ENCODE results near the gene PCDHA5. TPM values are rescaled to one million over a fixed set of nuclear protein-coding genes. Genes with fewer than 3 reads are reported as not detected.
"Not testable (repeated sequence)": the region's sequence is repeated elsewhere in the genome, so short reads cannot be mapped to it uniquely, and the experiment has no call there.

Gene PCDHA5
- polyA plus RNA-seq, 1 donor from 2014 or later: 1.4 TPM

DNA sequence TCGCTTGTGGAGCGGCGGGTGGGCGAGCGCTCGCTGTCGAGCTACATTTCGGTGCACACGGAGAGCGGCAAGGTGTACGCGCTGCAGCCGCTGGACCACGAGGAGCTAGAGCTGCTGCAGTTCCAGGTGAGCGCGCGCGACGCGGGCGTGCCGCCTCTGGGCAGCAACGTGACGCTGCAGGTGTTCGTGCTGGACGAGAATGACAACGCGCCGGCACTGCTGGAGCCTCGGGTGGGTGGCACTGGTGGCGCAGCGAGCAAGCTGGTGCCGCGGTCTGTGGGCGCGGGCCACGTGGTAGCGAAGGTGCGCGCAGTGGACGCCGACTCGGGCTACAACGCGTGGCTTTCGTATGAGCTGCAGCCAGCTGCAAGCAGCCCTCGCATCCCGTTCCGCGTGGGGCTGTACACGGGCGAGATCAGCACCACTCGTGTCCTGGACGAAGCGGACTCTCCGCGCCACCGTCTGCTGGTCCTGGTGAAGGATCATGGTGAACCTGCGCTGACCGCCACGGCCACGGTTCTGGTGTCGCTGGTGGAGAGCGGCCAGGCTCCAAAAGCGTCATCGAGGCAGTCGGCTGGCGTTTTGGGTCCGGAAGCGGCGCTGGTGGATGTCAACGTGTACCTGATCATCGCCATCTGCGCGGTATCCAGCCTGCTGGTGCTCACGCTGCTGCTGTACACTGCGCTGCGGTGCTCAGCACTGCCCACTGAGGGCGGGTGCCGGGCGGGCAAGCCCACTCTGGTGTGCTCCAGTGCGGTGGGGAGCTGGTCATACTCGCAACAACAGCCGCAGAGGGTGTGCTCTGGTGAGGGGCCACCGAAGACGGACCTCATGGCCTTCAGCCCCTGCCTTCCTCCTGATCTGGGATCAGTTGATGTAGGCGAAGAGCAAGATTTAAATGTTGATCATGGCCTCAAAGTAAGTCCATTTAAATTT is 21.7 kb downstream of the PCDHA5 start:
- Histone ChIP-seq H2AFZ (ENCODE audit: low read depth, low read length) (no peak overlapping the region), H3K4me2 (ENCODE audit: low read length) (no peak overlapping the region), H3K36me3 (ENCODE audit: insufficient read depth, low read length) (peaks cover 11% of the 10 kb centered on the region), H4K20me1 (ENCODE audit: insufficient read depth) (no peaks in the 10 kb centered on the region), H3K4me3 (ENCODE audit: low read length) (no peak overlapping the region), H3K27ac (ENCODE audit: low read length) (no peak overlapping the region), H3F3A (ENCODE audit: insufficient read depth, low read length, poor library complexity, severe bottlenecking) (no peaks in the 10 kb centered on the region), H3K9me2 (ENCODE audit: insufficient read depth, low read length) (no peaks in the 10 kb centered on the region), H3K9me3 (ENCODE audit: low read length) (peaks cover 7% of the 10 kb centered on the region), H3K9ac (ENCODE audit: low read length) (no peak overlapping the region), H3K27me3 (ENCODE audit: insufficient read depth, low read depth, low read length) (no peaks in the 10 kb centered on the region), H3K79me2 (replicated peaks; ENCODE audit: insufficient read depth, low read length) (peaks cover 14% of the 10 kb centered on the region)
- TF ChIP-seq RAD21 (conservative IDR thresholded peaks at IDR 0.05) (no peak), MXI1 (conservative IDR thresholded peaks at IDR 0.05; ENCODE audit: poor library complexity, severe bottlenecking) (no peak), TAF1 (IDR thresholded peaks at IDR 0.05; ENCODE audit: low read depth) (no peak)

DNA sequence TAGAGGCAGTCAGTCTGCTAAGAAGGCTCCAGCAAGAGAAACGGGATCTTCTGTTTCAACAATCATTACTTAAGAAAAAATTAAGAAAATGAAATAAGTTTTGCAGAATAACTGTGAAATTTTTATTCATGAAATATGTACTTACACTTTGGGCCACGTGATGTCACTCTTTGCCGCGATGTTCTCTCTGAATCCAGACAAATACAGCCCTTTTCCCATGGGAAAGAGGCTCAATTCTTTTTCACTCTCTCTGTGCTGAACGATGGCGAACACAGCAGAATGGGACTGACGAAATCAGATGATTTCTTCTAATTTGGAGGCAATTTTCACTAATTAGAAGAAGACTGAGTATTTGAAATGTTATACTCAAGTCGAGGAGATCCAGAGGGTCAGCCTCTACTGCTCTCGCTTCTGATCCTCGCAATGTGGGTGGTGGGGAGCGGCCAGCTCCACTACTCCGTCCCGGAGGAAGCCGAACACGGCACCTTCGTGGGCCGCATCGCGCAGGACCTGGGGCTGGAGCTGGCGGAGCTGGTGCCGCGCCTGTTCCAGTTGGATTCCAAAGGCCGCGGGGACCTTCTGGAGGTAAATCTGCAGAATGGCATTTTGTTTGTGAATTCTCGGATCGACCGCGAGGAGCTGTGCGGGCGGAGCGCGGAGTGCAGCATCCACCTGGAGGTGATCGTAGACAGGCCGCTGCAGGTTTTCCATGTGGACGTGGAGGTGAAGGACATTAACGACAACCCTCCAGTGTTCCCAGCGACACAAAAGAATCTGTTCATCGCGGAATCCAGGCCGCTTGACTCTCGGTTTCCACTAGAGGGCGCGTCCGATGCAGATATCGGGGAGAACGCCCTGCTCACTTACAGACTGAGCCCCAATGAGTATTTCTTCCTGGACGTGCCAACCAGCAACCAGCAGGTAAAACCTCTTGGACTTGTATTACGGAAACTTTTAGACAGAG is 27.0 kb downstream of the PCDHA5 start, which contains the start of gene PCDHA9:
Gene PCDHA9 (plus strand): TSS at position 244 of the 964 bp plus-strand sequence. CDS start 114 bp downstream, at position 358.
- not testable (repeated sequence) for H3F3A ChIP-seq (ENCODE audit: insufficient read depth, low read length, poor library complexity, severe bottlenecking); H4K20me1 ChIP-seq (ENCODE audit: insufficient read depth); H3K36me3 ChIP-seq (ENCODE audit: insufficient read depth, low read length); H3K4me2 ChIP-seq (ENCODE audit: low read length); H3K27me3 ChIP-seq (ENCODE audit: insufficient read depth, low read depth, low read length); H3K79me2 ChIP-seq (replicated peaks; ENCODE audit: insufficient read depth, low read length); H3K9me3 ChIP-seq (ENCODE audit: low read length); H3K27ac ChIP-seq (ENCODE audit: low read length); H3K9ac ChIP-seq (ENCODE audit: low read length); H3K9me2 ChIP-seq (ENCODE audit: insufficient read depth, low read length); H3K4me3 ChIP-seq (ENCODE audit: low read length); H2AFZ ChIP-seq (ENCODE audit: low read depth, low read length)

DNA sequence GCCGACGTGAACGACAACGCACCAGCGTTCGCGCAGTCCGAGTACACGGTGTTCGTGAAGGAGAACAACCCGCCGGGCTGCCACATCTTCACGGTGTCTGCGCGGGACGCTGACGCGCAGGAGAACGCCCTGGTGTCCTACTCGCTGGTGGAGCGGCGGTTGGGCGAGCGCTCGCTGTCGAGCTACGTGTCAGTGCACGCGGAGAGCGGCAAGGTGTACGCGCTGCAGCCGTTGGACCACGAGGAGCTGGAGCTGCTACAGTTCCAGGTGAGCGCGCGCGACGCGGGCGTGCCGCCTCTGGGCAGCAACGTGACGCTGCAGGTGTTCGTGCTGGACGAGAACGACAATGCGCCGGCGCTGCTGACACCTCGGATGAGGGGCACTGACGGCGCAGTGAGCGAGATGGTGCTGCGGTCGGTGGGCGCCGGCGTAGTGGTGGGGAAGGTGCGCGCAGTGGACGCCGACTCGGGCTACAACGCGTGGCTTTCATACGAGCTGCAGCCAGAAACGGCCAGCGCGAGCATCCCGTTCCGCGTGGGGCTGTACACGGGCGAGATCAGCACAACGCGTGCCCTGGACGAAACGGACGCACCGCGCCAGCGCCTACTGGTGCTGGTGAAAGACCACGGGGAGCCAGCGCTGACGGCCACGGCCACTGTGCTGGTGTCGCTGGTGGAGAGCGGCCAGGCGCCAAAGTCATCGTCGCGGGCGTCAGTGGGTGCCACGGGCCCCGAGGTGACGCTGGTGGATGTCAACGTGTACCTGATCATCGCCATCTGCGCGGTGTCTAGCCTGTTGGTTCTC is 28.6 kb downstream of the PCDHA5 start:
- H4K20me1 ChIP-seq (ENCODE audit: insufficient read depth); H3K4me2 ChIP-seq (ENCODE audit: low read length); H3K9me3 ChIP-seq (ENCODE audit: low read length); H3K9me2 ChIP-seq (ENCODE audit: insufficient read depth, low read length); H3K4me3 ChIP-seq (ENCODE audit: low read length); H2AFZ ChIP-seq (ENCODE audit: low read depth, low read length); H3K27me3 ChIP-seq (ENCODE audit: insufficient read depth, low read depth, low read length); H3F3A ChIP-seq (ENCODE audit: insufficient read depth, low read length, poor library complexity, severe bottlenecking); H3K36me3 ChIP-seq (ENCODE audit: insufficient read depth, low read length); H3K79me2 ChIP-seq (replicated peaks; ENCODE audit: insufficient read depth, low read length); H3K27ac ChIP-seq (ENCODE audit: low read length); H3K9ac ChIP-seq (ENCODE audit: low read length): not testable (repeated sequence)
